Measurements from ENCODE around the gene ZBTB9.

Gene ZBTB9

DNA sequence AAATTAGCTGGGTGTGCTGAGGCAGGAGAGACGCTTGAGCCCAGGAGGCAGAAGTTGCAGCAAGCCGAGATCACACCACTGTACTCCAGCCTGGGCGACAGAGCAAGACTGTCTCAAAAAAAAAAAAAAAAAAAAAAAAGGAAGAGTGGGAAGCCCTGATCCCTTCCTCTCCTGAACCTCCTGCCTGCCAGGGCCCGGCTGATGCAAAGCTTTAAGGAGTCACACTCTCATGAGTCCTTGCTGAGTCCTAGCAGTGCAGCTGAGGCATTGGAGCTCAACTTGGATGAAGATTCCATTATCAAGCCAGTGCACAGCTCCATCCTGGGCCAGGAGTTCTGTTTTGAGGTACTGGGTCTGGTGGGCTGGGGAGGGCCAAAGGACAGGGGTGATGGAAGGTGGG lies 19.4 kb upstream of the ZBTB9 start:
- Histone ChIP-seq H3K4me2 (ENCODE audit: low read depth, low read length, poor library complexity, severe bottlenecking) (no peak overlapping the region), H3K4me1 (ENCODE audit: insufficient read depth, low read length, poor library complexity, severe bottlenecking) (peaks cover 14% of the 10 kb centered on the region), H3K4me3 (ENCODE audit: low read length, poor library complexity, severe bottlenecking) (no peak overlapping the region), H2AFZ (ENCODE audit: low read length) (no peak overlapping the region), H3K79me2 (ENCODE audit: insufficient read depth, low read length) (peaks cover 4% of the 10 kb centered on the region; the same call in 1 of the 2 replicates), H4K20me1 (ENCODE audit: insufficient read depth, low read length, poor library complexity, severe bottlenecking) (peaks cover 5% of the 10 kb centered on the region), H3K9me3 (ENCODE audit: insufficient read depth, low read depth, low read length) (no peaks in the 10 kb centered on the region), H3K27me3 (ENCODE audit: insufficient read depth, low read length, poor library complexity, severe bottlenecking) (no peaks in the 10 kb centered on the region), H3K9me2 (replicated peaks; ENCODE audit: low read depth, low read length) (no peaks in the 10 kb centered on the region), H3K9ac (ENCODE audit: low read depth, low read length, poor library complexity, severe bottlenecking) (no peak overlapping the region), H3F3A (ENCODE audit: low read depth) (no peaks in the 10 kb centered on the region), H3K36me3 (ENCODE audit: insufficient read depth, low read length) (peaks cover 32% of the 10 kb centered on the region; the same call in 1 of the 2 replicates)
- TF ChIP-seq EZH2phosphoT487 (IDR thresholded peaks at IDR 0.05; ENCODE audit: borderline replicate concordance) (no peak), CTCF (conservative IDR thresholded peaks at IDR 0.05; ENCODE audit: low read length) (no peak)

GRCh38 chr6:33437666-33438065 lies 16.7 kb upstream of the ZBTB9 start:
- no peaks in the 10 kb centered on the region for H3K4me1 ChIP-seq (ENCODE audit: insufficient read depth, low read length, poor library complexity, severe bottlenecking)
- no peaks in the 10 kb centered on the region for H3K9me3 ChIP-seq (ENCODE audit: insufficient read depth, low read depth, low read length)
- no peaks in the 10 kb centered on the region for H3F3A ChIP-seq (ENCODE audit: low read depth)
- no peaks in the 10 kb centered on the region for H3K27me3 ChIP-seq (ENCODE audit: insufficient read depth, low read length, poor library complexity, severe bottlenecking)
- H2AFZ ChIP-seq (ENCODE audit: low read length): no peak overlapping the region
- H3K79me2 ChIP-seq (ENCODE audit: insufficient read depth, low read length): no peaks in the 10 kb centered on the region
- H3K4me2 ChIP-seq (ENCODE audit: low read depth, low read length, poor library complexity, severe bottlenecking): no peak overlapping the region
- H4K20me1 ChIP-seq (ENCODE audit: insufficient read depth, low read length, poor library complexity, severe bottlenecking): no peaks in the 10 kb centered on the region
- TF ChIP-seq CTCF (conservative IDR thresholded peaks at IDR 0.05; ENCODE audit: low read length) (no peak), EZH2phosphoT487 (IDR thresholded peaks at IDR 0.05; ENCODE audit: borderline replicate concordance) (no peak)
- no peaks in the 10 kb centered on the region for H3K9me2 ChIP-seq (replicated peaks; ENCODE audit: low read depth, low read length)
- H3K36me3 ChIP-seq (ENCODE audit: insufficient read depth, low read length): peaks cover 42% of the 10 kb centered on the region; the same call in 1 of the 2 replicates
- no peak overlapping the region for H3K4me3 ChIP-seq (ENCODE audit: low read length, poor library complexity, severe bottlenecking)
- no peak overlapping the region for H3K9ac ChIP-seq (ENCODE audit: low read depth, low read length, poor library complexity, severe bottlenecking)

- Histone ChIP-seq H2AFZ (ENCODE audit: low read length) (no peak overlapping the region), H3K79me2 (ENCODE audit: insufficient read depth, low read length) (no peaks in the 10 kb centered on the region), H3K4me3 (ENCODE audit: low read length, poor library complexity, severe bottlenecking) (no peak overlapping the region), H3K9me2 (replicated peaks; ENCODE audit: low read depth, low read length) (no peaks in the 10 kb centered on the region), H3K36me3 (ENCODE audit: insufficient read depth, low read length) (peaks cover 48% of the 10 kb centered on the region; the same call in 1 of the 2 replicates), H3K4me1 (ENCODE audit: insufficient read depth, low read length, poor library complexity, severe bottlenecking) (no peaks in the 10 kb centered on the region), H3K27me3 (ENCODE audit: insufficient read depth, low read length, poor library complexity, severe bottlenecking) (no peaks in the 10 kb centered on the region), H3K9me3 (ENCODE audit: insufficient read depth, low read depth, low read length) (no peaks in the 10 kb centered on the region), H3F3A (ENCODE audit: low read depth) (no peaks in the 10 kb centered on the region), H4K20me1 (ENCODE audit: insufficient read depth, low read length, poor library complexity, severe bottlenecking) (no peaks in the 10 kb centered on the region), H3K9ac (ENCODE audit: low read depth, low read length, poor library complexity, severe bottlenecking) (no peak overlapping the region), H3K4me2 (ENCODE audit: low read depth, low read length, poor library complexity, severe bottlenecking) (no peak overlapping the region)
- no peak for TF ChIP-seq CTCF (conservative IDR thresholded peaks at IDR 0.05; ENCODE audit: low read length)
- no peak for TF ChIP-seq EZH2phosphoT487 (IDR thresholded peaks at IDR 0.05; ENCODE audit: borderline replicate concordance)
Measured at GRCh38 chr6:33438978-33439594, 15.3 kb upstream of the ZBTB9 start.
